K562 (cell line): ENCODE results near the gene FGD6. TPM values are rescaled to one million over a fixed set of nuclear protein-coding genes. Genes with fewer than 3 reads are reported as not detected.

ENCODE experiments used
- FIP1L1 ChIP-seq: fragments of 200-400 bp; formaldehyde crosslinking; IDR thresholded peaks from 2 replicates; pipeline ENCODE4 v1.6.1; 2018; ENCODE audit warnings: mild to moderate bottlenecking, low read depth, low read length; ENCODE audit not compliant: poor library complexity, severe bottlenecking
- GABPA ChIP-seq: fragments of 200-800 bp; sonication (Bioruptor generic); conservative IDR thresholded peaks from 2 replicates; pipeline ENCODE4 v1.6.1; 2016; ENCODE audit warnings: low read depth, missing genetic modification characterization, missing compliant biosample characterization
- PHB ChIP-seq: fragments of 250-450 bp; sonication (Bioruptor Pico); IDR thresholded peaks from 2 replicates; pipeline ENCODE4 v1.5.0; 2021
- PTTG1 ChIP-seq: fragments of 450-650 bp; IDR thresholded peaks from 2 replicates; pipeline ENCODE4 v1.6.1; 2016; ENCODE audit warnings: low read depth, mild to moderate bottlenecking, missing genetic modification characterization, missing compliant biosample characterization
- RAD51 ChIP-seq: fragments of 450-650 bp; IDR thresholded peaks from 2 replicates; pipeline ENCODE4 v1.7.1; 2016; ENCODE audit warnings: low read depth, mild to moderate bottlenecking, borderline replicate concordance
- RUNX1 ChIP-seq: sonication (generic); IDR thresholded peaks from 2 replicates; pipeline ENCODE4 v1.6.1; 2016; ENCODE audit warnings: antibody characterized with exemption, low read depth
- SMARCE1 ChIP-seq: fragments of 450-650 bp; IDR thresholded peaks from 2 replicates; pipeline ENCODE4 v1.7.1; 2016; ENCODE audit warnings: mild to moderate bottlenecking
- SRSF7 ChIP-seq: fragments of 200-400 bp; formaldehyde crosslinking; optimal IDR thresholded peaks from 2 replicates; pipeline ENCODE3; 2017; ENCODE audit warnings: mild to moderate bottlenecking, low read depth, low read length
- TAF15 ChIP-seq: fragments of 200-400 bp; formaldehyde crosslinking; IDR thresholded peaks from 2 replicates; pipeline ENCODE4 v1.6.1; 2017; ENCODE audit warnings: mild to moderate bottlenecking, low read depth, low read length, moderate library complexity
- polyA plus RNA-seq, 8 experiments: library from polyadenylated mRNA; depleted of rRNA in 4 of 8; stranded (reverse) in 5 of 8; unstranded in 3 of 8; fragments of >200 nt; fragmentation: Nextera tagmentation in 2 of 8; fragmentation: Illumina TruSeq in 1 of 8; extraction: Ambion mirVana in 2 of 8; extraction: Trizol in 1 of 8; gene quantifications; 2 replicates each; pipeline versions ENCODE4 v1.2.1 to v1.2.3, GENCODE V29; 2011 to 2014; ENCODE audit warnings: inconsistent platforms in 1 of 8, missing spikeins in 1 of 8
- total RNA-seq, 7 experiments: library from RNA; depleted of rRNA in 6 of 7; stranded (reverse); fragments of >200 nt in 6 of 7; fragmentation: Illumina TruSeq in 2 of 7; extraction: Trizol in 2 of 7; gene quantifications; 2 replicates each; pipeline versions ENCODE4 v1.2.1 to v1.2.3, GENCODE V29; 2011 to 2021; ENCODE audit warnings: low replicate concordance in 1 of 7
- TF ChIP-seq, protein P1 (sequence below): fragments of 200-800 bp; sonication (Bioruptor generic); IDR thresholded peaks from 2 replicates; pipeline ENCODE4 v1.6.1; 2016; ENCODE audit warnings: missing genetic modification characterization, missing compliant biosample characterization
- TF ChIP-seq, protein P2 (sequence below): fragments of 250-450 bp; sonication (Bioruptor Pico); IDR thresholded peaks from 2 replicates; pipeline ENCODE4 v1.4.0; 2020; ENCODE audit warnings: borderline replicate concordance
- TF ChIP-seq, protein P3 (sequence below): fragments of 450-650 bp; IDR thresholded peaks from 2 replicates; pipeline ENCODE4 v1.6.1; 2018; ENCODE audit not compliant: partially characterized antibody
- TF ChIP-seq, protein P4 (sequence below), 2 experiments: fragments of 200-800 bp in 1 of 2; sonication (Bioruptor generic) in 1 of 2; sonication (generic) in 1 of 2; formaldehyde crosslinking in 1 of 2; IDR thresholded peaks in 1 of 2; conservative IDR thresholded peaks in 1 of 2; 2 replicates each; pipeline versions ENCODE4 v1.5.0 to v1.6.1; 2016 to 2020; ENCODE audit warnings: missing compliant biosample characterization in 1 of 2, missing genetic modification characterization in 1 of 2, missing genetic modification reagents in 1 of 2

FGD6 gene
- total and polyA plus RNA-seq, 9 of the 15 experiments (the other 6 are each of a cell fraction or from before 2014, with no cell fraction given), result 1.5 to 11.1 (median 5.8) TPM

DNA sequence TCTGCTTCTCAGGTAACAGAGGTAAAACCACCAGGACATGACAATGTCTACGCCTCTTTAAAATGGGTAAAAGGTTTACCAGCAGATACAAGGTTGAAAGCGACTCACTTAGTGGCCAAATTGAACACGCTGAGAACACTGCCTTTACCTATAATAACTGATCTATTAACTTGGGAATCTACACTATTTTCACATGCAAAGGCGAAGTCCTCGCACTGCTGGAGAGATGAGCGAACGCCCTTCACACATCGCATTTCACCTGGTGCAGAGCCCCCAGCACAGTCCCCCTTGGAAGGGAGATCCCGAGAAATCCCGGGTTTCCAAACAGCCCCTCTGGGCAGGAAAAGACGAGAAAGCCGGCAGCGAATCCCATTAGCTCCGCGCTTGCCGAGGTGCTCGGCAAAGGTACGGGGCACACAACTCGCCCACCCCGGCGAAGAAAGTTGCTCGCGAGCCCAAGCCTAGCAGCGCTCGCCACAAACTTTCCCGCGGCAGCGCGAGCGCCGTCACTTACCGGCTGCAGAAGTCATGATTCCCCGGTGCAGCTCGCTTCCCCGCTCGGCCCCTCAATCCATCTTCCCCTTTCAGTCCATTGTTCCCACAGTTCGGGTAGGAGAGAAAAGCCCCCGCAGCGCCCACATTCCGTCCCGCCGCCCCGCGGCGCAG, 423 bp downstream of the FGD6 start (continued):
- TF ChIP-seq PTTG1 (tag) (no peak), SRSF7 (no peak), PHB (CRISPR knock-in tag) (no peak), RAD51 (no peak), SMARCE1 (peak; percentile 34; the same call in 1 of the 2 replicates), GABPA (tag) (no peak), TAF15 (no peak), RUNX1 (no peak), FIP1L1 (no peak)
- TF ChIP-seq, protein P1, sequence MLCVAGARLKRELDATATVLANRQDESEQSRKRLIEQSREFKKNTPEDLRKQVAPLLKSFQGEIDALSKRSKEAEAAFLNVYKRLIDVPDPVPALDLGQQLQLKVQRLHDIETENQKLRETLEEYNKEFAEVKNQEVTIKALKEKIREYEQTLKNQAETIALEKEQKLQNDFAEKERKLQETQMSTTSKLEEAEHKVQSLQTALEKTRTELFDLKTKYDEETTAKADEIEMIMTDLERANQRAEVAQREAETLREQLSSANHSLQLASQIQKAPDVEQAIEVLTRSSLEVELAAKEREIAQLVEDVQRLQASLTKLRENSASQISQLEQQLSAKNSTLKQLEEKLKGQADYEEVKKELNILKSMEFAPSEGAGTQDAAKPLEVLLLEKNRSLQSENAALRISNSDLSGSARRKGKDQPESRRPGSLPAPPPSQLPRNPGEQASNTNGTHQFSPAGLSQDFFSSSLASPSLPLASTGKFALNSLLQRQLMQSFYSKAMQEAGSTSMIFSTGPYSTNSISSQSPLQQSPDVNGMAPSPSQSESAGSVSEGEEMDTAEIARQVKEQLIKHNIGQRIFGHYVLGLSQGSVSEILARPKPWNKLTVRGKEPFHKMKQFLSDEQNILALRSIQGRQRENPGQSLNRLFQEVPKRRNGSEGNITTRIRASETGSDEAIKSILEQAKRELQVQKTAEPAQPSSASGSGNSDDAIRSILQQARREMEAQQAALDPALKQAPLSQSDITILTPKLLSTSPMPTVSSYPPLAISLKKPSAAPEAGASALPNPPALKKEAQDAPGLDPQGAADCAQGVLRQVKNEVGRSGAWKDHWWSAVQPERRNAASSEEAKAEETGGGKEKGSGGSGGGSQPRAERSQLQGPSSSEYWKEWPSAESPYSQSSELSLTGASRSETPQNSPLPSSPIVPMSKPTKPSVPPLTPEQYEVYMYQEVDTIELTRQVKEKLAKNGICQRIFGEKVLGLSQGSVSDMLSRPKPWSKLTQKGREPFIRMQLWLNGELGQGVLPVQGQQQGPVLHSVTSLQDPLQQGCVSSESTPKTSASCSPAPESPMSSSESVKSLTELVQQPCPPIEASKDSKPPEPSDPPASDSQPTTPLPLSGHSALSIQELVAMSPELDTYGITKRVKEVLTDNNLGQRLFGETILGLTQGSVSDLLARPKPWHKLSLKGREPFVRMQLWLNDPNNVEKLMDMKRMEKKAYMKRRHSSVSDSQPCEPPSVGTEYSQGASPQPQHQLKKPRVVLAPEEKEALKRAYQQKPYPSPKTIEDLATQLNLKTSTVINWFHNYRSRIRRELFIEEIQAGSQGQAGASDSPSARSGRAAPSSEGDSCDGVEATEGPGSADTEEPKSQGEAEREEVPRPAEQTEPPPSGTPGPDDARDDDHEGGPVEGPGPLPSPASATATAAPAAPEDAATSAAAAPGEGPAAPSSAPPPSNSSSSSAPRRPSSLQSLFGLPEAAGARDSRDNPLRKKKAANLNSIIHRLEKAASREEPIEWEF (CRISPR knock-in tag), result no peak
- TF ChIP-seq, protein P2, sequence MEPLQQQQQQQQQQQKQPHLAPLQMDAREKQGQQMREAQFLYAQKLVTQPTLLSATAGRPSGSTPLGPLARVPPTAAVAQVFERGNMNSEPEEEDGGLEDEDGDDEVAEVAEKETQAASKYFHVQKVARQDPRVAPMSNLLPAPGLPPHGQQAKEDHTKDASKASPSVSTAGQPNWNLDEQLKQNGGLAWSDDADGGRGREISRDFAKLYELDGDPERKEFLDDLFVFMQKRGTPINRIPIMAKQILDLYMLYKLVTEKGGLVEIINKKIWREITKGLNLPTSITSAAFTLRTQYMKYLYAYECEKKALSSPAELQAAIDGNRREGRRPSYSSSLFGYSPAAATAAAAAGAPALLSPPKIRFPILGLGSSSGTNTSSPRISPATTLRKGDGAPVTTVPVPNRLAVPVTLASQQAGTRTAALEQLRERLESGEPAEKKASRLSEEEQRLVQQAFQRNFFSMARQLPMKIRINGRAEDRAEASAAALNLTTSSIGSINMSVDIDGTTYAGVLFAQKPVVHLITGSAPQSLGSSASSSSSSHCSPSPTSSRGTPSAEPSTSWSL (CRISPR knock-in tag), result no peak
- TF ChIP-seq, protein P3, sequence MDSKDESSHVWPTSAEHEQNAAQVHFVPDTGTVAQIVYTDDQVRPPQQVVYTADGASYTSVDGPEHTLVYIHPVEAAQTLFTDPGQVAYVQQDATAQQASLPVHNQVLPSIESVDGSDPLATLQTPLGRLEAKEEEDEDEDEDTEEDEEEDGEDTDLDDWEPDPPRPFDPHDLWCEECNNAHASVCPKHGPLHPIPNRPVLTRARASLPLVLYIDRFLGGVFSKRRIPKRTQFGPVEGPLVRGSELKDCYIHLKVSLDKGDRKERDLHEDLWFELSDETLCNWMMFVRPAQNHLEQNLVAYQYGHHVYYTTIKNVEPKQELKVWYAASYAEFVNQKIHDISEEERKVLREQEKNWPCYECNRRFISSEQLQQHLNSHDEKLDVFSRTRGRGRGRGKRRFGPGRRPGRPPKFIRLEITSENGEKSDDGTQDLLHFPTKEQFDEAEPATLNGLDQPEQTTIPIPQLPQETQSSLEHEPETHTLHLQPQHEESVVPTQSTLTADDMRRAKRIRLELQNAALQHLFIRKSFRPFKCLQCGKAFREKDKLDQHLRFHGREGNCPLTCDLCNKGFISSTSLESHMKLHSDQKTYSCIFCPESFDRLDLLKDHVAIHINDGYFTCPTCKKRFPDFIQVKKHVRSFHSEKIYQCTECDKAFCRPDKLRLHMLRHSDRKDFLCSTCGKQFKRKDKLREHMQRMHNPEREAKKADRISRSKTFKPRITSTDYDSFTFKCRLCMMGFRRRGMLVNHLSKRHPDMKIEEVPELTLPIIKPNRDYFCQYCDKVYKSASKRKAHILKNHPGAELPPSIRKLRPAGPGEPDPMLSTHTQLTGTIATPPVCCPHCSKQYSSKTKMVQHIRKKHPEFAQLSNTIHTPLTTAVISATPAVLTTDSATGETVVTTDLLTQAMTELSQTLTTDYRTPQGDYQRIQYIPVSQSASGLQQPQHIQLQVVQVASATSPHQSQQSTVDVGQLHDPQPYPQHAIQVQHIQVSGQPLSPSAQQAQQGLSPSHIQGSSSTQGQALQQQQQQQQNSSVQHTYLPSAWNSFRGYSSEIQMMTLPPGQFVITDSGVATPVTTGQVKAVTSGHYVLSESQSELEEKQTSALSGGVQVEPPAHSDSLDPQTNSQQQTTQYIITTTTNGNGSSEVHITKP, result no peak
- TF ChIP-seq, protein P4, sequence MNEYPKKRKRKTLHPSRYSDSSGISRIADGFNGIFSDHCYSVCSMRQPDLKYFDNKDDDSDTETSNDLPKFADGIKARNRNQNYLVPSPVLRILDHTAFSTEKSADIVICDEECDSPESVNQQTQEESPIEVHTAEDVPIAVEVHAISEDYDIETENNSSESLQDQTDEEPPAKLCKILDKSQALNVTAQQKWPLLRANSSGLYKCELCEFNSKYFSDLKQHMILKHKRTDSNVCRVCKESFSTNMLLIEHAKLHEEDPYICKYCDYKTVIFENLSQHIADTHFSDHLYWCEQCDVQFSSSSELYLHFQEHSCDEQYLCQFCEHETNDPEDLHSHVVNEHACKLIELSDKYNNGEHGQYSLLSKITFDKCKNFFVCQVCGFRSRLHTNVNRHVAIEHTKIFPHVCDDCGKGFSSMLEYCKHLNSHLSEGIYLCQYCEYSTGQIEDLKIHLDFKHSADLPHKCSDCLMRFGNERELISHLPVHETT (CRISPR knock-in tag; conservative IDR thresholded peaks at IDR 0.05 in 1 of 2, IDR thresholded peaks at IDR 0.05 in 1 of 2), result no peak
